K562 (cell line): ENCODE measurements around the gene RNU6-9. TPM values are rescaled to one million over a fixed set of nuclear protein-coding genes. Genes with fewer than 3 reads are reported as not detected.

Source experiments
- ATAC-seq: fragments of 200-7000 bp; cut with Tn5 transposase; 3 replicates; pipeline ENCODE4 v1.9.1; 2020; ENCODE audit warnings: moderate library complexity
- BruUV-seq: library from RNA; stranded (reverse); fragments of 400-500 nt; replicated peaks from 2 replicates; lab custom pipeline; 2021; lab: Mats Ljungman, UMichigan
- CTCF ChIA-PET: fragments of 300-600 bp; formaldehyde crosslinking; extraction: SDS; loops from one replicate; lab custom pipeline; 2021; ENCODE audit warnings: low intra/inter-chr PET ratio; lab: Yijun Ruan, JAX
- POLR2A ChIA-PET: fragments of 300-600, 350-650 bp; sonication (Branson Sonifier 250); formaldehyde crosslinking; extraction: SDS; loops from one replicate; lab custom pipeline; 2021; ENCODE audit warnings: antibody characterized with exemption, inconsistent platforms; lab: Yijun Ruan, JAX
- DNase-seq, 4 experiments: peaks; one replicate each; pipeline versions ENCODE4 v3.0.0 to v3.0.0-alpha.2; 2011 to 2018; ENCODE audit warnings: low spot score in 3 of 4, mixed read lengths in 3 of 4; ENCODE audit errors: extremely low read depth in 1 of 4
- FAIRE-seq: peaks from 2 replicates; lab custom pipeline; 2011; peaks lifted over from hg19 to GRCh38; lab: Jason Lieb, UNC
- H2AFZ ChIP-seq: 2 replicates; pipeline ENCODE4 v1.6.0; 2011; ENCODE audit warnings: low read depth, low read length, control low read depth, inconsistent platforms
- H3K27ac ChIP-seq: fragments of 200-600 bp; 3 replicates; pipeline ENCODE4 v1.8.0; 2011; ENCODE audit warnings: low read depth, mild to moderate bottlenecking, control low read depth, inconsistent platforms, low read length, moderate library complexity, mixed read lengths; ENCODE audit errors: extremely low read depth
- H3K27me3 ChIP-seq, 2 experiments: fragments of 300-600 bp in 1 of 2; 2 replicates in 1 of 2; 3 replicates in 1 of 2; pipeline versions ENCODE4 v1.6.0 to v1.8.0; 2011; ENCODE audit warnings: inconsistent platforms in 2 of 2, low read length in 2 of 2, mild to moderate bottlenecking in 1 of 2, mixed read lengths in 1 of 2, moderate library complexity in 1 of 2; ENCODE audit not compliant: control insufficient read depth in 2 of 2, insufficient read depth in 2 of 2
- H3K36me3 ChIP-seq: fragments of 300-600 bp; 3 replicates; pipeline ENCODE4 v1.8.0; 2011; ENCODE audit warnings: mild to moderate bottlenecking, low read length, inconsistent platforms; ENCODE audit not compliant: control insufficient read depth, insufficient read depth
- H3K4me1 ChIP-seq, 2 experiments: fragments of 200-600 bp in 1 of 2; replicated peaks in 1 of 2; 2 replicates in 1 of 2; 3 replicates in 1 of 2; pipeline versions ENCODE4 v1.5.1 to v1.8.0; 2011; ENCODE audit warnings: inconsistent platforms in 2 of 2, low read length in 2 of 2, mild to moderate bottlenecking in 1 of 2, mixed read lengths in 1 of 2, moderate library complexity in 1 of 2; ENCODE audit not compliant: control insufficient read depth in 2 of 2, insufficient read depth in 2 of 2
- H3K4me2 ChIP-seq: 2 replicates; pipeline ENCODE4 v1.6.1; 2011; ENCODE audit warnings: low read length, control low read depth, inconsistent platforms, mixed read lengths; ENCODE audit not compliant: insufficient read depth
- H3K4me3 ChIP-seq: fragments of 200-600 bp; sonication (generic), shearing (Covaris generic); 2 replicates; pipeline ENCODE4 v1.5.1; 2016; ENCODE audit warnings: control low read depth, inconsistent platforms
- H3K79me2 ChIP-seq: fragments of 200-600 bp; 3 replicates; pipeline ENCODE4 v1.8.0; 2011; ENCODE audit warnings: low read length, inconsistent platforms; ENCODE audit not compliant: control insufficient read depth, insufficient read depth
- H3K9ac ChIP-seq, 2 experiments: 2 replicates each; pipeline versions ENCODE4 v1.6.0 to v1.6.1; 2011; ENCODE audit warnings: low read depth in 2 of 2, low read length in 2 of 2, control low read depth in 1 of 2, inconsistent platforms in 1 of 2, mild to moderate bottlenecking in 1 of 2, mixed read lengths in 1 of 2; ENCODE audit not compliant: insufficient read depth in 1 of 2
- H3K9me1 ChIP-seq: one replicate; pipeline ENCODE4 v1.6.0; 2011; ENCODE audit warnings: inconsistent platforms, mild to moderate bottlenecking, low read length, moderate library complexity; ENCODE audit not compliant: control insufficient read depth, insufficient read depth
- H3K9me3 ChIP-seq: replicated peaks from 2 replicates; pipeline ENCODE4 v1.5.1; 2011; ENCODE audit warnings: low read depth, low read length, inconsistent platforms; ENCODE audit not compliant: control insufficient read depth, insufficient read depth
- H4K20me1 ChIP-seq: replicated peaks from 2 replicates; pipeline ENCODE4 v1.6.1; 2011; ENCODE audit warnings: low read length, inconsistent platforms, mixed read lengths; ENCODE audit not compliant: control insufficient read depth, insufficient read depth
- E2F8 ChIP-seq: fragments of 450-650 bp; IDR thresholded peaks from 2 replicates; pipeline ENCODE4 v1.7.1; 2018; ENCODE audit warnings: mild to moderate bottlenecking, low read depth; ENCODE audit not compliant: partially characterized antibody
- PATZ1 ChIP-seq: fragments of 250-450 bp; sonication (Bioruptor Pico); IDR thresholded peaks from 2 replicates; pipeline ENCODE4 v1.5.0; 2020; ENCODE audit warnings: mild to moderate bottlenecking, borderline replicate concordance
- PCBP2 ChIP-seq: fragments of 200-400 bp; formaldehyde crosslinking; IDR thresholded peaks from 2 replicates; pipeline ENCODE4 v1.6.1; 2018; ENCODE audit warnings: low read length, low read depth, mild to moderate bottlenecking, moderate library complexity; ENCODE audit not compliant: poor library complexity, severe bottlenecking
- SNIP1 ChIP-seq: fragments of 450-650 bp; IDR thresholded peaks from 2 replicates; pipeline ENCODE4 v1.7.1; 2017; ENCODE audit warnings: low read depth, mild to moderate bottlenecking
- SRSF3 ChIP-seq: fragments of 200-400 bp; formaldehyde crosslinking; IDR thresholded peaks from 2 replicates; pipeline ENCODE4 v1.6.1; 2016; ENCODE audit warnings: mild to moderate bottlenecking, low read length, moderate library complexity; ENCODE audit not compliant: insufficient read depth
- ZBTB7A ChIP-seq: IDR thresholded peaks from 2 replicates; pipeline ENCODE4 v1.6.1; 2011; ENCODE audit warnings: low read depth, mild to moderate bottlenecking, low read length, moderate library complexity, borderline replicate concordance; ENCODE audit not compliant: control insufficient read depth
- WGBS: fragments of 100-300 bp; shearing (Covaris generic); methylation state at CpG from one replicate; pipeline ENCODE4 v1.1.6; 2016; ENCODE audit warnings: low coverage, mixed read lengths; ENCODE audit not compliant: insufficient coverage; ENCODE audit errors: missing lambda C conversion rate; 5-methylcytosine and 5-hydroxymethylcytosine counted together
- in situ Hi-C: fragments of 300-500 bp; cut with MboI; formaldehyde crosslinking; loops from 4 replicates; pipeline ENCODE4 v1.15.0; 2018; ENCODE audit warnings: inconsistent platforms, mixed read lengths
- intact Hi-C: fragments of 100-400 bp; cut with micrococcal nuclease; formaldehyde crosslinking; loops from 2 replicates; pipeline ENCODE4 v1.14.2; 2022
- polyA plus RNA-seq, 8 experiments: library from polyadenylated mRNA; depleted of rRNA in 4 of 8; stranded (reverse) in 5 of 8; unstranded in 3 of 8; fragments of >200 nt; fragmentation: Nextera tagmentation in 2 of 8; fragmentation: Illumina TruSeq in 1 of 8; extraction: Ambion mirVana in 2 of 8; extraction: Trizol in 1 of 8; gene quantifications; 2 replicates each; pipeline versions ENCODE4 v1.2.1 to v1.2.3, GENCODE V29; 2011 to 2014; ENCODE audit warnings: inconsistent platforms in 1 of 8, missing spikeins in 1 of 8
- total RNA-seq, 7 experiments: library from RNA; depleted of rRNA in 6 of 7; stranded (reverse); fragments of >200 nt in 6 of 7; fragmentation: Illumina TruSeq in 2 of 7; extraction: Trizol in 2 of 7; gene quantifications; 2 replicates each; pipeline versions ENCODE4 v1.2.1 to v1.2.3, GENCODE V29; 2011 to 2021; ENCODE audit warnings: low replicate concordance in 1 of 7

The RNU6-9 gene
- total and polyA plus RNA-seq, 9 of the 15 experiments (the other 6 are each of a cell fraction or from before 2014, with no cell fraction given) = not detected

GRCh38 chr19:852136-853013 lies 40.9 kb upstream of the RNU6-9 start, which contains the start of gene ELANE:
TSS of gene ELANE (plus strand) at chr19:852303. CDS start at chr19:852329, 26 bp downstream.
- Histone ChIP-seq H3K27me3 (no peaks in the 10 kb centered on the region), H4K20me1 (no peaks in the 10 kb centered on the region), H3K9ac (peak within 1 kb of the TSS in 1 of 2 experiments; percentile 45; a peak in 1 of 4 replicates), H3K4me2 (no peak within 1 kb of the TSS), H2AFZ (no peak within 1 kb of the TSS), H3K9me3 (no peaks in the 10 kb centered on the region), H3K4me1 (peaks cover 5 to 54% of the 10 kb centered on the region in 2 experiments; a peak in 3 of 5 replicates), H3K4me3 (no peak within 1 kb of the TSS), H3K9me1 (no peaks in the 10 kb centered on the region), H3K27ac (no peak within 1 kb of the TSS), H3K36me3 (no peaks in the 10 kb centered on the region), H3K79me2 (no peaks in the 10 kb centered on the region)
- FAIRE-seq (no peak), ATAC-seq (no peak), DNase-seq (no peak)
- intact Hi-C loops (no loop called here), in situ Hi-C loops (no loop called here)
- BruUV-seq = no TSS peak
- 81% methylated on average over 40 of the region's 55 CpGs for WGBS
- ChIA-PET CTCF (no interaction called here), POLR2A (no interaction called here)
- no peak for TF ChIP-seq PCBP2
- TF ChIP-seq PATZ1 (CRISPR knock-in tag) = no peak
- no peak for TF ChIP-seq SRSF3
- no peak for TF ChIP-seq SNIP1
- no peak for TF ChIP-seq E2F8
- 0 out of 2 replicates have a peak, but pooled peaks have one; percentile 29 for TF ChIP-seq ZBTB7A
